D721Med (cell line): ENCODE data around the gene CCT5.

ENCODE experiments used
- DNase-seq: peaks from one replicate; pipeline ENCODE4 v3.0.0; 2011; ENCODE audit warnings: low spot score; ENCODE audit not compliant: insufficient read length
- FAIRE-seq: peaks from 2 replicates; lab custom pipeline; 2011; peaks lifted over from hg19 to GRCh38; lab: Jason Lieb, UNC
- CTCF ChIP-seq: IDR thresholded peaks from 2 replicates; pipeline ENCODE4 v1.5.1; 2012; ENCODE audit warnings: mild to moderate bottlenecking, control low read depth; ENCODE audit not compliant: insufficient read depth; ENCODE audit errors: missing control alignments

The CCT5 gene

GRCh38 chr5:10215366-10215765 lies 34.7 kb upstream of the CCT5 start:
- TF ChIP-seq CTCF = no peak
- no peak for FAIRE-seq

GRCh38 chr5:10216107-10216506 lies 34.0 kb upstream of the CCT5 start:
- no peak for TF ChIP-seq CTCF
- DNase-seq (no peak), FAIRE-seq (no peak)

More at GRCh38 chr5:10215366-10215765, 34.7 kb upstream of the CCT5 start:
- no peak for DNase-seq

GRCh38 chr5:10218658-10219057 lies 31.4 kb upstream of the CCT5 start:
- no peak for DNase-seq
- no peak for TF ChIP-seq CTCF
- FAIRE-seq = no peak

GRCh38 chr5:10219068-10219467 lies 31.0 kb upstream of the CCT5 start:
- DNase-seq (no peak), FAIRE-seq (no peak)
- TF ChIP-seq CTCF = no peak

- DNase-seq (no peak), FAIRE-seq (no peak)
- peak; percentile 19 for TF ChIP-seq CTCF
Observed at GRCh38 chr5:10220248-10220647, 29.8 kb upstream of the CCT5 start.

- DNase-seq = no peak
- no peak for TF ChIP-seq CTCF
- no peak for FAIRE-seq
Observed at GRCh38 chr5:10222326-10222725, 27.8 kb upstream of the CCT5 start.

GRCh38 chr5:10227379-10227778 lies 22.7 kb upstream of the CCT5 start:
- no peak for FAIRE-seq
- no peak for DNase-seq

More at GRCh38 chr5:10227379-10227778, 22.7 kb upstream of the CCT5 start:
- no peak for TF ChIP-seq CTCF
